Transverse colon (tissue), 4 donors: ENCODE results near the gene SPECC1. TPM values are rescaled to one million over a fixed set of nuclear protein-coding genes. Genes with fewer than 3 reads are reported as not detected.

Experiments used
- DNase-seq: peaks from one replicate; pipeline ENCODE4 v3.0.0-alpha.2; 2019
- H3K27ac ChIP-seq, 4 donors: fragments of 200-600 bp; sonication (generic); 2 replicates each; pipeline ENCODE4 v1.5.1; 2016 to 2018; ENCODE audit warnings: inconsistent platforms in 4 of 4
- H3K27me3 ChIP-seq: fragments of 200-600 bp; sonication (generic); 2 replicates; pipeline ENCODE4 v1.5.1; 2017; ENCODE audit warnings: inconsistent platforms
- H3K36me3 ChIP-seq, 4 donors: fragments of 200-600 bp; sonication (generic); 2 replicates each; pipeline ENCODE4 v1.5.1; 2017 to 2019; ENCODE audit warnings: inconsistent platforms in 4 of 4
- H3K4me1 ChIP-seq, 4 donors: fragments of 200-600 bp; sonication (generic); 2 replicates each; pipeline ENCODE4 v1.5.1; 2017 to 2020; ENCODE audit warnings: inconsistent platforms in 4 of 4
- H3K4me3 ChIP-seq, 4 donors: fragments of 200-600 bp; sonication (generic); 1 replicate in 1 of 4; 2 replicates in 3 of 4; pipeline versions ENCODE4 v1.5.1 to v1.6.1; 2017 to 2019; ENCODE audit warnings: inconsistent platforms in 4 of 4
- H3K9me3 ChIP-seq, 2 donors: fragments of 200-600 bp; sonication (generic); 2 replicates each; pipeline ENCODE4 v1.5.1; 2017 to 2019; ENCODE audit warnings: inconsistent platforms in 2 of 2
- EP300 ChIP-seq: sonication (generic); formaldehyde crosslinking; IDR thresholded peaks from one replicate; pipeline ENCODE4 v1.6.1; 2017; ENCODE audit warnings: antibody characterized with exemption, low read depth
- POLR2A ChIP-seq: fragments of 450-650 bp; IDR thresholded peaks from one replicate; pipeline ENCODE4 v1.6.1; 2016; ENCODE audit warnings: antibody characterized with exemption, mild to moderate bottlenecking, moderate library complexity
- POLR2AphosphoS5 ChIP-seq, 3 donors: sonication (generic); formaldehyde crosslinking; IDR thresholded peaks; one replicate each; pipeline ENCODE4 v1.6.1; 2016; ENCODE audit warnings: antibody characterized with exemption in 3 of 3
- WGBS, 2 donors: methylation state at CpG; one replicate each; pipeline ENCODE4 v1.1.5; 2018; ENCODE audit warnings: low coverage in 1 of 2; 5-methylcytosine and 5-hydroxymethylcytosine counted together
- in situ Hi-C, 4 donors: fragments of 200-750 bp; cut with MboI; loops; one replicate each; pipeline versions ENCODE4 v1.15.0 to v1.15.1; 2017; ENCODE audit warnings: low sequenced_read_pairs in 3 of 4, low pct_ligation_motif_present in 1 of 4, low pct_unique_long_range_greater_than_20kb in 1 of 4
- intact Hi-C: fragments of 100-400 bp; cut with DNase I; formaldehyde crosslinking; loops from one replicate; pipeline ENCODE4 v1.15.1; 2023; ENCODE audit warnings: low total_unique reads
- total RNA-seq, 4 donors: library from RNA; depleted of rRNA; stranded (reverse); fragments of >200 nt; gene quantifications; one replicate each; pipeline ENCODE4 v1.1.0, GENCODE V29; 2016
- TF ChIP-seq, protein P1 (sequence below), 5 experiments: fragments of 200-600 bp in 3 of 5; fragments of 450-650 bp in 2 of 5; sonication (generic) in 3 of 5; IDR thresholded peaks; 1 replicate in 2 of 5; 2 replicates in 3 of 5; pipeline ENCODE4 v1.5.1; 2016 to 2017; ENCODE audit warnings: antibody characterized with exemption in 5 of 5, inconsistent platforms in 3 of 5, mild to moderate bottlenecking in 2 of 5, moderate library complexity in 1 of 5

Gene SPECC1
- total RNA-seq, 4 donors from 2014 or later: 117 to 141 (median 125) TPM

DNA sequence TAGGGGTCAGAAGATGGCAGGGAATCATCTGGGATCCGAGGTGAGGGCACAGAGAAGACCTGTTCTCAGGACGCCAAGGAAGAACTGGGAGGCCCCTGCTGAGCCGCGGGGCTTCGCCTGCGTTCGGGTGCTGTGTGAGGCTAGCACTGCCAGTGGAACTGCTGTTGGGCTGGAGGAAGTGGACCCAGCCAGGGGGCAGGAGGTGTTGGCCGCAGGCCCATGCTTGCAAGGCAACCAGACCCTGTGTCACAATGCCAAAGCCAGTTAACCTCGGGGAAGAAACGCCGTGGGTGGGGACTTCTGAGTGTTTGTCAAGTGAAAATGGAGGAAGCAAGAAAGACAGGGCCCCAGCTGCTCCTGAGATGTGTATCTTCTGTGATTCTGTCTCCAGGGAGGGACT lies 272.7 kb downstream of the SPECC1 start:
- no peaks in the 10 kb centered on the region for H3K36me3 ChIP-seq
- WGBS, 2 donors: 74 to 100% methylated on average over 2 to 11 of the region's 11 CpGs
- no peak overlapping the region for H3K4me3 ChIP-seq
- H3K9me3 ChIP-seq: no peaks in the 10 kb centered on the region
- H3K4me1 ChIP-seq: no peaks in the 10 kb centered on the region
- no peak overlapping the region for H3K27ac ChIP-seq
- no peaks in the 10 kb centered on the region for H3K27me3 ChIP-seq
- in situ Hi-C loops: no loop called here
- DNase-seq: no peak
- TF ChIP-seq POLR2AphosphoS5 (IDR thresholded peaks at IDR 0.05) (no peak), EP300 (no peak)
- TF ChIP-seq, protein P1, sequence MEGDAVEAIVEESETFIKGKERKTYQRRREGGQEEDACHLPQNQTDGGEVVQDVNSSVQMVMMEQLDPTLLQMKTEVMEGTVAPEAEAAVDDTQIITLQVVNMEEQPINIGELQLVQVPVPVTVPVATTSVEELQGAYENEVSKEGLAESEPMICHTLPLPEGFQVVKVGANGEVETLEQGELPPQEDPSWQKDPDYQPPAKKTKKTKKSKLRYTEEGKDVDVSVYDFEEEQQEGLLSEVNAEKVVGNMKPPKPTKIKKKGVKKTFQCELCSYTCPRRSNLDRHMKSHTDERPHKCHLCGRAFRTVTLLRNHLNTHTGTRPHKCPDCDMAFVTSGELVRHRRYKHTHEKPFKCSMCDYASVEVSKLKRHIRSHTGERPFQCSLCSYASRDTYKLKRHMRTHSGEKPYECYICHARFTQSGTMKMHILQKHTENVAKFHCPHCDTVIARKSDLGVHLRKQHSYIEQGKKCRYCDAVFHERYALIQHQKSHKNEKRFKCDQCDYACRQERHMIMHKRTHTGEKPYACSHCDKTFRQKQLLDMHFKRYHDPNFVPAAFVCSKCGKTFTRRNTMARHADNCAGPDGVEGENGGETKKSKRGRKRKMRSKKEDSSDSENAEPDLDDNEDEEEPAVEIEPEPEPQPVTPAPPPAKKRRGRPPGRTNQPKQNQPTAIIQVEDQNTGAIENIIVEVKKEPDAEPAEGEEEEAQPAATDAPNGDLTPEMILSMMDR (IDR thresholded peaks at IDR 0.05): no peak
- intact Hi-C loops: no loop called here

DNA sequence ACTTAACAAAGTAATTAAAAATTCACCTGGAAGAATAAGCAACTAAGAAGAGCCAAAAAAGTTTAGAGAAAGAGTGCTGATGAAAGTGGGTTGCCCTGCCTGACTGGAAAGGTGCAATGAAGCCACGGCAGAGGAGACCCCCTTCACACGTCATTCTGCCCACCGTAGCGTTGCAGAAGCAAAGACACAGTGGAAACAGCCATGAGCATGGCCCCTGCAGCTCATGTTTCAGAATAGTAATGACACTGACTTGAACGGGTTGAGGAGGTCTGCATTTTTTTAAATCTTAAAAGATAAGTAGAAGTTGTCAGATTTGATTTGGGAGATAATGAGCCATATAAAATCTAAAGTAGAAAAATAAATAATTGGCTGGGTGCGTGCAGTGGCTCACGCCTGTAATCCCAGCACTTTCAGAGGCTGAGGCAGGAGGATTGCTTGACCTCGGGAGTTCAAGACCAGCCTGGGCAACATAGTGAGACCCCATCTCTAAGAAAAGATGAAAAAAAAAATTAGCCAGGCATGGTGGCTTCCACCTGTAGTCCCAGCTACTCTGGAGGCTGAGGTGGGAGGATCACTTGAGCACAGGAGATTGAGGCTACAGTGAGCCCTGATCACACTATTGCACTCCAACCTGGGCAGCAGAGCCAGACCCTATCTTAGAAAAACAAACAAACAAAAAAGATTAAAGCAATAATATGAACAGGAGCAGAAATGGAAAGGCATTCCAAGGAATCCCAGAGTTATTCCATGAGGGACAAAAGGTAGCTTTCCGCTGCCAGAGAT lies 273.6 kb downstream of the SPECC1 start:
- WGBS, 2 donors: 90 to 93% methylated on average over 8 to 9 of the region's 9 CpGs
- H3K27ac ChIP-seq: no peak overlapping the region
- no peak for TF ChIP-seq POLR2A
- no peak for TF ChIP-seq EP300
- TF ChIP-seq, protein P1 (IDR thresholded peaks at IDR 0.05): no peak
- TF ChIP-seq POLR2AphosphoS5 (IDR thresholded peaks at IDR 0.05): no peak

DNA sequence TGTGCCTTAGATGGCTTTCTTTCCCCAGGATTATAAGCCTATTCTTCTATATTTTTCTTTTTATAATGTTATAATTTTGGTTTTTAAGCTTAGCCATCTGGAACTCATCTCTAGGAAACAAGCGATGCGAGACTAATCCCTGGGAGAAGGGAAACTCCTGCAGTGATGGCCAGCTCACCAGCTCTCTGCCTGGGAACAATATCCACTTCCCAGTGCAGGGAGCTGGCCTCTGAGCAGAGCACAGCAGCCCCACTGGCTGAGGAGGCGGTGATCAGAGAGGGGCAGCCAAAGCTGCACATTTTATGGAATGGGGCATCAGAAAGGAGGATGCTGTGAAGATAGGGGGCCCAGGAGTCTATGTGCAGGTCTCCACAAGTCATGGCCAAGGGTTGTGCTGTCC lies 274.9 kb downstream of the SPECC1 start:
- no peak for TF ChIP-seq EP300
- no peak for TF ChIP-seq POLR2AphosphoS5 (IDR thresholded peaks at IDR 0.05)
- no peak for TF ChIP-seq POLR2A
- TF ChIP-seq, protein P1 (IDR thresholded peaks at IDR 0.05): no peak
- WGBS, 2 donors: 81 to 94% methylated on average over 3 of the region's 3 CpGs
- in situ Hi-C loops: no loop called here

More for the DNA sequence above, 273.6 kb downstream of the SPECC1 start:
- Histone ChIP-seq H3K4me1 (no peaks in the 10 kb centered on the region), H3K27me3 (no peaks in the 10 kb centered on the region), H3K4me3 (no peak overlapping the region), H3K9me3 (no peaks in the 10 kb centered on the region), H3K36me3 (no peaks in the 10 kb centered on the region)
- intact Hi-C loops (no loop called here), in situ Hi-C loops (no loop called here)
- no peak for DNase-seq

DNA sequence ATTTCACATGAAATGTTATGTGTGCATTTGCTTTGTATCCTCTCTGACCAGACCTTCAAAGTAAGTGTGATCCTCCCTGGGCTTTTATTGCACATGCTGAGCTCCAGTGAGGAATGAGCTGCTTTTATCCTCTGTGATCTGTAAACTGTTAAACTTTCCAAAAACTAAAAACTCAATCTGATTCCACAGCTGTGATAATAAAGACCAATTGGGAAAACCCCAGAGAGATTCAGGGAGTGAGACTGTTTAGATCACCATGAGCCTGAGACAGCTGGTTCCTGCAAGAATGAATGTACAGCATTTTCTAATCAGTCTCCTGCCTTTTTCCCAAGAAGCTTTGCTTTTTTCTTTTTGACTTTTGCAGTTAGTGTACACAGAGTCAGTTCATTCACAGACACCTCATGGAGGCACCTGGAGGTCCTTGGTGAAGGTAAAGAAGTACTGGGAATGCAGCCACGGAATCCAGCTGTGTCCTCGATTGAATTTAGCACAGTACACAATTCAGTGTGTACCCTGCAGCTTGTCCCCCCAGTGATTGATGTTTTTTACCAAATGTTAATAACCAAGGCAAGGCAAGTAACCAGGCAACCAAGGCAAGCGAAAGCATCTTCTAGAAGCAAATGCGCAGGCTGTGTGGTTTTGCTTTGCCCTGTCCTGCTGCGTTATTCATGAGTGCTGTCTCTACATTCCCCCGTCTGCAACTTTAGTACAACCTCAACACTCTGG lies 275.6 kb downstream of the SPECC1 start:
- TF ChIP-seq POLR2AphosphoS5 (IDR thresholded peaks at IDR 0.05) (no peak), EP300 (no peak), POLR2A (no peak)
- TF ChIP-seq, protein P1 (IDR thresholded peaks at IDR 0.05): no peak
- H3K9me3 ChIP-seq: no peaks in the 10 kb centered on the region
- H3K36me3 ChIP-seq: no peaks in the 10 kb centered on the region
- intact Hi-C loops: no loop called here
- no peak overlapping the region for H3K4me3 ChIP-seq
- WGBS, 2 donors: 65 to 84% methylated on average over 3 to 6 of the region's 6 CpGs
- no peak overlapping the region for H3K27ac ChIP-seq
- H3K4me1 ChIP-seq: no peaks in the 10 kb centered on the region
- no peak for DNase-seq
- in situ Hi-C loops: no loop called here
- no peaks in the 10 kb centered on the region for H3K27me3 ChIP-seq

More for the DNA sequence above, 274.9 kb downstream of the SPECC1 start:
- H3K4me3 ChIP-seq: no peak overlapping the region
- H3K27ac ChIP-seq: no peak overlapping the region
- no peaks in the 10 kb centered on the region for H3K4me1 ChIP-seq
- no peaks in the 10 kb centered on the region for H3K36me3 ChIP-seq
- H3K9me3 ChIP-seq: no peaks in the 10 kb centered on the region
- intact Hi-C loops: no loop called here
- H3K27me3 ChIP-seq: no peaks in the 10 kb centered on the region
- DNase-seq: no peak
